Effector memory CD8-positive, alpha-beta T cell (primary cell): Measurements from ENCODE around the gene KDM2B.

Experiments used
- ATAC-seq: fragments of 150-1000 bp; cut with Tn5 transposase; replicated peaks from 2 replicates; pipeline ENCODE4 v1.10.0; 2021; ENCODE audit warnings: mild to moderate bottlenecking, moderate library complexity
- DNase-seq, 3 experiments: peaks; one replicate each; pipeline ENCODE4 v3.0.0; 2021
- H3K27ac Mint-ChIP-seq, 2 donors: one replicate each; pipeline ENCODE4 v1.8.0; 2022; ENCODE audit warnings: mild to moderate bottlenecking in 2 of 2, mixed read lengths in 2 of 2, moderate library complexity in 2 of 2
- H3K27me3 Mint-ChIP-seq, 2 donors: one replicate each; pipeline ENCODE4 v1.8.0; 2022; ENCODE audit warnings: mixed read lengths in 2 of 2
- H3K36me3 Mint-ChIP-seq: one replicate; pipeline ENCODE4 v1.8.0; 2022; ENCODE audit warnings: mild to moderate bottlenecking, moderate library complexity, mixed read lengths; ENCODE audit not compliant: insufficient read depth
- H3K4me1 Mint-ChIP-seq, 2 donors: one replicate each; pipeline ENCODE4 v1.8.0; 2022; ENCODE audit warnings: low read depth in 2 of 2, mixed read lengths in 2 of 2
- H3K4me3 Mint-ChIP-seq, 2 donors: one replicate each; pipeline ENCODE4 v1.8.0; 2022; ENCODE audit warnings: mild to moderate bottlenecking in 2 of 2, mixed read lengths in 2 of 2, moderate library complexity in 2 of 2
- H3K9me3 Mint-ChIP-seq, 2 donors: one replicate each; pipeline ENCODE4 v1.8.0; 2022; ENCODE audit warnings: mixed read lengths in 2 of 2

Gene KDM2B

GRCh38 chr12:121461048-121461447 lies 119.8 kb downstream of the KDM2B start:
- H3K4me3 Mint-ChIP-seq, result no peak overlapping the region
- no peaks in the 10 kb centered on the region for H3K27me3 Mint-ChIP-seq
- H3K4me1 Mint-ChIP-seq, result peaks cover 33 to 51% of the 10 kb centered on the region in 2 donors
- no peaks in the 10 kb centered on the region for H3K9me3 Mint-ChIP-seq
- DNase-seq, result no peak
- peak overlapping the region in 1 of 2 donors; percentile 16 for H3K27ac Mint-ChIP-seq
- H3K36me3 Mint-ChIP-seq, result peaks cover 15% of the 10 kb centered on the region
- ATAC-seq, result no peak

- Mint-ChIP-seq H3K27ac (peak overlapping the region in 1 of 2 donors; percentile 46), H3K9me3 (no peaks in the 10 kb centered on the region), H3K36me3 (peaks cover 35% of the 10 kb centered on the region), H3K4me3 (no peak overlapping the region), H3K4me1 (peaks cover 36 to 52% of the 10 kb centered on the region in 2 donors), H3K27me3 (no peaks in the 10 kb centered on the region)
- DNase-seq (no peak), ATAC-seq (no peak)
Observed at GRCh38 chr12:121456551-121456950, 124.3 kb downstream of the KDM2B start.

- Mint-ChIP-seq H3K27me3 (no peaks in the 10 kb centered on the region), H3K4me1 (peaks cover 32 to 45% of the 10 kb centered on the region in 2 donors), H3K36me3 (peaks cover 37% of the 10 kb centered on the region), H3K4me3 (no peak overlapping the region), H3K9me3 (no peaks in the 10 kb centered on the region), H3K27ac (no peak overlapping the region)
- ATAC-seq (no peak), DNase-seq (no peak)
Observed at GRCh38 chr12:121455766-121456420, 124.9 kb downstream of the KDM2B start.

DNA sequence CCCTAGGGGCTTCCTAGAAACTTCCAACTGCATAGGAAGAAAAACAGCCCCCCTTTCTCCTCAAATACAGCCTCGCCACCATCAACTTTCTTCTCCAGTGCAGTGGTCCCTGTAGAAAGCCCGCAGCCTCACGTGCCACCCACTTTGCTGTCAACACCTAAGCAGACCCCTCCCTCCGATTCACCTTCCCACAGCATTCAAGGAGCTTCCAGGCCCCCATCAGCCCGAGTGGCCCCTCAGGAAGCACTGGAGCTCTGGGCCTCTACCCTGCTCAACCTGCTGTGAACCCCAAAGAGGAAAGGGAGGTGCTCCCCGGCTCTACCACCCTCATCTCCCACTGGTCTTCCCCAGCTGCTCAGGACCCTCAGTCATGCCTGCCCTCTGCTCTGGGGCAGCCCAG lies 125.9 kb downstream of the KDM2B start:
- ATAC-seq (no peak), DNase-seq (no peak)
- H3K9me3 Mint-ChIP-seq, result no peaks in the 10 kb centered on the region
- peaks cover 32 to 35% of the 10 kb centered on the region in 2 donors for H3K4me1 Mint-ChIP-seq
- H3K27ac Mint-ChIP-seq, result peak overlapping the region; percentile 88 to 92
- peak overlapping the region in 1 of 2 donors; percentile 10 for H3K4me3 Mint-ChIP-seq
- no peaks in the 10 kb centered on the region for H3K27me3 Mint-ChIP-seq
- peaks cover 39% of the 10 kb centered on the region for H3K36me3 Mint-ChIP-seq

- Mint-ChIP-seq H3K27me3 (no peaks in the 10 kb centered on the region), H3K4me1 (peaks cover 33 to 34% of the 10 kb centered on the region in 2 donors), H3K9me3 (no peaks in the 10 kb centered on the region), H3K36me3 (peaks cover 46% of the 10 kb centered on the region), H3K4me3 (no peak overlapping the region), H3K27ac (peak overlapping the region; percentile 88 to 92)
- ATAC-seq, result no peak
- DNase-seq, result no peak
Observed at GRCh38 chr12:121453629-121454028, 127.2 kb downstream of the KDM2B start.

DNA sequence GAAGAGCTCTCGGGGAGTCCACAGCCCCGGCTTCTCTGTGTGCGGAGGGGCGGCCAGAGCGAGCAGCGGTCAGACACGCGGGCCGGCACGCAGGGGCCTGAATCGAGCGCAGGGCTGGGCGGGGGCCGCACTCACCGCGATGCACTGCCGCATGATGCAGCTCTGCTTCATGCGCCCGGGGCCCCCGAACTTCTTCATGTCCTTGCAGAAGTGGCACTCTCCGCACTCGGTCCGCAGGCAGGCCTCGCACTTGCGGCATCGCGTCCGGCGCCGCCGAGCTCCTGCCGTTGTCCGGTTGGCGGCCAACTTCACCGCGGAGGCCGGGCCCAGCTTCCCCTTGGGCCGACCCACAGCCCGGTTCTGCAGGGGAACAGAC lies 127.8 kb downstream of the KDM2B start:
- Mint-ChIP-seq H3K4me1 (peaks cover 33 to 38% of the 10 kb centered on the region in 2 donors), H3K27me3 (no peaks in the 10 kb centered on the region), H3K27ac (no peak overlapping the region), H3K4me3 (no peak overlapping the region), H3K36me3 (peaks cover 40% of the 10 kb centered on the region), H3K9me3 (no peaks in the 10 kb centered on the region)
- no peak for DNase-seq
- ATAC-seq, result no peak

- Mint-ChIP-seq H3K36me3 (peaks cover 40% of the 10 kb centered on the region), H3K27ac (peak overlapping the region in 1 of 2 donors; percentile 80), H3K27me3 (no peaks in the 10 kb centered on the region), H3K9me3 (no peaks in the 10 kb centered on the region), H3K4me1 (peaks cover 28 to 38% of the 10 kb centered on the region in 2 donors), H3K4me3 (no peak overlapping the region)
- DNase-seq, result no peak
- no peak for ATAC-seq
Observed at GRCh38 chr12:121452340-121452984, 128.4 kb downstream of the KDM2B start.

GRCh38 chr12:121451961-121452339 lies 128.9 kb downstream of the KDM2B start:
- DNase-seq, result no peak
- Mint-ChIP-seq H3K36me3 (peaks cover 40% of the 10 kb centered on the region), H3K4me3 (no peak overlapping the region), H3K4me1 (peaks cover 23 to 34% of the 10 kb centered on the region in 2 donors), H3K27ac (peak overlapping the region in 1 of 2 donors; percentile 80), H3K9me3 (no peaks in the 10 kb centered on the region), H3K27me3 (no peaks in the 10 kb centered on the region)
- ATAC-seq, result no peak

DNA sequence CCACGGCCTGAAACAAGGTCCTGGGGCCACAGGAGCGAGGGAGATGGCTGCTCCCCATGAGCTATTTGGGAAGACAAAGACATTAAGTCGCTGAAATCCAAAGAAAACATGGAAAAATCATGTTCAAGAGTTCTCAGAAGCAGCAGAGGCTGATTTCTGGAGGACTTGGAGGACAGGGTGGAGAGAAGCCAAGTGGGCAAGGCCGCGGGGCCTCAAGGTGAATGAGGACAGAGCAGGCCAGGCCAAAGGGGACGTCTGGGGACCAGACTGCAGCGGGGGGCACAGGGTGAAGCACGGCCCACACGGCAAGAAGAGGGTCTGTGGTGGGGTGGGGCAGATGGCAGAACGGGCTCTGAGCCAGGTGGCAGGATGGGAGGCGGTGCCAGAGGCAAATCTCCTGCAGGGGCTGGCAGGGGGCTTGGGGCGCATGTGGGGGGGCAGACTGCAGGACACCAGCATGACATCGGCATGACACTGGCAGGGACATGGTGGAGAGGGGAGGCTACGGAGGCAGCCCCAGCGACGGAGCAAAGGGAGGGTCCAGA lies 132.0 kb downstream of the KDM2B start:
- Mint-ChIP-seq H3K27ac (peak overlapping the region in 1 of 2 donors; percentile 27), H3K36me3 (peaks cover 24% of the 10 kb centered on the region), H3K27me3 (no peaks in the 10 kb centered on the region), H3K4me3 (peak overlapping the region in 1 of 2 donors; percentile 57), H3K9me3 (no peaks in the 10 kb centered on the region), H3K4me1 (peaks cover 4 to 12% of the 10 kb centered on the region in 2 donors)
- no peak for DNase-seq
- ATAC-seq, result no peak

DNA sequence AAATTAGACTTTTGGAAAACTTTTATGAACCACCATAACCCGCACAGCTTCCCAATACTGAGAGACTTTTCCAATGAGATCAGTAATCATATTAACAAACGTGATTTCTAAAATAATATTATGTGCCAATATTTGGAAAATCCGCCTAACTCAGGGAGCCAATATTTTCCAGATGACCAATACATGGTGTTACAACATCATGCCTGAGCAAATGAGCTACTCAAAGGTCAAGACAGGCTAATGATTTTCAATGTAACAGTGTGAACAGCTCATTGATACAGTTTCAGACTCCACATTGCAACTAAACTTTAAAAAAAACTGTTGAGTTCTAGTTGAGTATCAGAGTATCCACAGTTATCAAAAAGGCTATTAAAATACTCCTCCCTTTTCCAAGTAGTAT lies 134.1 kb downstream of the KDM2B start:
- Mint-ChIP-seq H3K4me1 (peaks cover 6 to 11% of the 10 kb centered on the region in 2 donors), H3K9me3 (no peaks in the 10 kb centered on the region), H3K36me3 (peaks cover 21% of the 10 kb centered on the region), H3K4me3 (no peak overlapping the region), H3K27me3 (no peaks in the 10 kb centered on the region), H3K27ac (no peak overlapping the region)
- ATAC-seq (no peak), DNase-seq (no peak)

- DNase-seq, result no peak
- peaks cover 17% of the 10 kb centered on the region for H3K36me3 Mint-ChIP-seq
- ATAC-seq, result no peak
- no peak overlapping the region for H3K4me3 Mint-ChIP-seq
- peaks cover 6 to 8% of the 10 kb centered on the region in 2 donors for H3K4me1 Mint-ChIP-seq
- H3K9me3 Mint-ChIP-seq, result no peaks in the 10 kb centered on the region
- peak overlapping the region in 1 of 2 donors; percentile 85 for H3K27ac Mint-ChIP-seq
- no peaks in the 10 kb centered on the region for H3K27me3 Mint-ChIP-seq
Observed at GRCh38 chr12:121444842-121445202, 136.0 kb downstream of the KDM2B start.

GRCh38 chr12:121443911-121444841 lies 136.6 kb downstream of the KDM2B start:
- Mint-ChIP-seq H3K36me3 (peaks cover 17% of the 10 kb centered on the region), H3K4me3 (no peak overlapping the region), H3K4me1 (peaks cover 6 to 8% of the 10 kb centered on the region in 2 donors), H3K27ac (peak overlapping the region; percentile 68 to 85), H3K9me3 (no peaks in the 10 kb centered on the region), H3K27me3 (no peaks in the 10 kb centered on the region)
- DNase-seq, result no peak
- no peak for ATAC-seq

DNA sequence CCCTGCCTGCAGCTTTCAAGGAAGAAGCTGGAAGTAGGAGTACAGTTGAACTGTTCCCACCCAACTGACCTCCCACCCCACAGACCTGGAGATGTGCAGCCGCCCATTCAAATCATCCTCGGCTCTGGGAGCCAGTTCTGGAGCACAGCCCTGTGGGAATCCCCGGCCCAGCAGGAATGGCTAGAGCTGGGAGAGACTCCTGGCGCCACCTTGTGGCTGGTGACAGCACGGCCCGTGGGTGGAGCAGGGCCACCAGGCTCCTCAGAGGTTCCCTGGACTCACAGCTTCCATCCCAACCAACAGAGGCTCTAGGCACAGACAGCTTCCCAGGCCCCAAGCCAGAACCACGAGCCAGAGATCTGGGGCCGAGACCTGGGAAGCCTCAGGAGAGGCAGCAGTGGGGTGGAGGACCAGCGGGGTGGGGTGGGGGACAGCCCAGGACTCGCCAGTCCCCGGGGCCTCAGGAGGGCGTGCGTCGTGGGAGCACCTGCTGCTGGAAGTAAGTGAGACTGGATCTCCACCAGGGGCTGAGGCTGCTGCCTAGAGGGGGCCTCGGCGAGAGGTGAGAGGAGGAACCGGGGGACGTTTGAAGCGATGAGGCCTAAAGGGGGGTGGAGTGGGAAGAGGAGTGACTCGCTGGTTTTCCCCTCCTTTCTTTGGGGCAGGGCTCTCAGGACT lies 137.5 kb downstream of the KDM2B start:
- H3K36me3 Mint-ChIP-seq, result peaks cover 23% of the 10 kb centered on the region
- peaks cover 3 to 6% of the 10 kb centered on the region in 2 donors for H3K4me1 Mint-ChIP-seq
- no peak overlapping the region for H3K4me3 Mint-ChIP-seq
- no peaks in the 10 kb centered on the region for H3K27me3 Mint-ChIP-seq
- peak overlapping the region; percentile 68 to 85 for H3K27ac Mint-ChIP-seq
- peak; percentile 44 to 57 (median 56) for DNase-seq
- peak; percentile 80 for ATAC-seq
- H3K9me3 Mint-ChIP-seq, result no peaks in the 10 kb centered on the region
